HepG2 (cell line): ENCODE results near the gene BCAM. TPM values are rescaled to one million over a fixed set of nuclear protein-coding genes. Genes with fewer than 3 reads are reported as not detected.

Source experiments
- IKZF5 ChIP-seq: IDR thresholded peaks from 2 replicates; pipeline ENCODE4 v1.6.1; 2018; ENCODE audit warnings: missing genetic modification reagents, mild to moderate bottlenecking, missing compliant biosample characterization
- JUN ChIP-seq: sonication (generic); formaldehyde crosslinking; IDR thresholded peaks from 2 replicates; pipeline ENCODE4 v1.4.0; 2020; ENCODE audit warnings: mild to moderate bottlenecking, missing genetic modification reagents
- KLF12 ChIP-seq: sonication (generic); formaldehyde crosslinking; IDR thresholded peaks from 2 replicates; pipeline ENCODE4 v1.4.0; 2020; ENCODE audit warnings: missing genetic modification reagents, borderline replicate concordance
- NAIF1 ChIP-seq: sonication (generic); formaldehyde crosslinking; IDR thresholded peaks from 2 replicates; pipeline ENCODE4 v1.5.0; 2020; ENCODE audit warnings: mild to moderate bottlenecking, missing genetic modification reagents, borderline replicate concordance
- NR2F2 ChIP-seq: IDR thresholded peaks from 2 replicates; pipeline ENCODE4 v1.6.1; 2012; ENCODE audit warnings: low read depth, inconsistent platforms, borderline replicate concordance
- NR2F6 ChIP-seq, 2 experiments: IDR thresholded peaks; 2 replicates each; pipeline ENCODE4 v1.6.1; 2016; ENCODE audit warnings: antibody characterized with exemption in 1 of 2, mild to moderate bottlenecking in 1 of 2
- POLR2A ChIP-seq, 2 experiments: IDR thresholded peaks; 2 replicates each; pipeline ENCODE4 v1.6.1; 2011; ENCODE audit warnings: low read depth in 2 of 2, low read length in 2 of 2, mild to moderate bottlenecking in 1 of 2, moderate library complexity in 1 of 2; ENCODE audit not compliant: insufficient read depth in 1 of 2
- RXRA ChIP-seq: sonication (generic); formaldehyde crosslinking; IDR thresholded peaks from 2 replicates; pipeline ENCODE4 v1.5.1; 2020; ENCODE audit warnings: missing genetic modification reagents
- SAP130 ChIP-seq: IDR thresholded peaks from 2 replicates; pipeline ENCODE4 v1.6.1; 2016; ENCODE audit warnings: low read depth
- SATB2 ChIP-seq: sonication (generic); formaldehyde crosslinking; IDR thresholded peaks from 2 replicates; pipeline ENCODE4 v1.5.0; 2020; ENCODE audit warnings: missing genetic modification reagents
- TAF1 ChIP-seq: sonication (generic); formaldehyde crosslinking; IDR thresholded peaks from 2 replicates; pipeline ENCODE4 v1.4.0; 2020; ENCODE audit warnings: missing genetic modification reagents
- ZBTB33 ChIP-seq: sonication (generic); formaldehyde crosslinking; IDR thresholded peaks from 2 replicates; pipeline ENCODE4 v1.4.0; 2020; ENCODE audit warnings: missing genetic modification reagents
- ZBTB46 ChIP-seq: sonication (generic); formaldehyde crosslinking; IDR thresholded peaks from 2 replicates; pipeline ENCODE4 v1.4.0; 2020; ENCODE audit warnings: mild to moderate bottlenecking, missing genetic modification reagents, borderline replicate concordance
- ZNF224 ChIP-seq: sonication (generic); formaldehyde crosslinking; IDR thresholded peaks from 2 replicates; pipeline ENCODE4 v1.5.0; 2020; ENCODE audit warnings: mild to moderate bottlenecking, missing genetic modification reagents
- ZNF337 ChIP-seq: sonication (generic); formaldehyde crosslinking; IDR thresholded peaks from 2 replicates; pipeline ENCODE4 v1.5.1; 2020; ENCODE audit warnings: missing genetic modification reagents, low read depth, mild to moderate bottlenecking, borderline replicate concordance
- ZNF512 ChIP-seq: sonication (generic); formaldehyde crosslinking; IDR thresholded peaks from 2 replicates; pipeline ENCODE4 v1.4.0; 2020; ENCODE audit warnings: mild to moderate bottlenecking, missing genetic modification reagents
- ZNF577 ChIP-seq: sonication (generic); formaldehyde crosslinking; IDR thresholded peaks from 2 replicates; pipeline ENCODE4 v1.4.0; 2020; ENCODE audit warnings: mild to moderate bottlenecking, low read depth, missing genetic modification reagents, borderline replicate concordance
- ZSCAN29 ChIP-seq: sonication (generic); formaldehyde crosslinking; conservative IDR thresholded peaks from 2 replicates; pipeline ENCODE4 v1.4.0; 2020; ENCODE audit warnings: mild to moderate bottlenecking, missing genetic modification reagents
- ZSCAN30 ChIP-seq: sonication (generic); formaldehyde crosslinking; IDR thresholded peaks from 2 replicates; pipeline ENCODE4 v1.5.0; 2020; ENCODE audit warnings: mild to moderate bottlenecking, missing genetic modification reagents
- ZSCAN9 ChIP-seq: IDR thresholded peaks from 2 replicates; pipeline ENCODE4 v1.6.1; 2016; ENCODE audit warnings: borderline replicate concordance
- polyA plus RNA-seq, 8 experiments: library from polyadenylated mRNA; depleted of rRNA in 3 of 8; stranded (reverse) in 7 of 8; unstranded in 1 of 8; fragments of >200 nt; fragmentation: Illumina TruSeq in 4 of 8; extraction: Trizol in 4 of 8; gene quantifications; 2 replicates each; pipeline versions ENCODE4 v1.2.1 to v1.2.3, GENCODE V29; 2011 to 2016; ENCODE audit warnings: low read depth in 4 of 8, missing spikeins in 1 of 8, mixed read lengths in 1 of 8; ENCODE audit not compliant: insufficient read depth in 1 of 8
- total RNA-seq, 5 experiments: library from RNA; depleted of rRNA; stranded (reverse); fragments of >200 nt; fragmentation: Illumina TruSeq; extraction: Trizol; gene quantifications; 2 replicates each; pipeline ENCODE4 v1.2.3, GENCODE V29; 2016; ENCODE audit warnings: low read depth in 1 of 5
- TF ChIP-seq, protein P1 (sequence below): sonication (generic); formaldehyde crosslinking; IDR thresholded peaks from 2 replicates; pipeline ENCODE4; 2020; ENCODE audit warnings: missing genetic modification reagents, mild to moderate bottlenecking, borderline replicate concordance

The BCAM gene
- total and polyA plus RNA-seq, 2 of the 13 experiments (the other 11 are each of a cell fraction or from before 2014, with no cell fraction given): 51.2 to 62.7 TPM

DNA sequence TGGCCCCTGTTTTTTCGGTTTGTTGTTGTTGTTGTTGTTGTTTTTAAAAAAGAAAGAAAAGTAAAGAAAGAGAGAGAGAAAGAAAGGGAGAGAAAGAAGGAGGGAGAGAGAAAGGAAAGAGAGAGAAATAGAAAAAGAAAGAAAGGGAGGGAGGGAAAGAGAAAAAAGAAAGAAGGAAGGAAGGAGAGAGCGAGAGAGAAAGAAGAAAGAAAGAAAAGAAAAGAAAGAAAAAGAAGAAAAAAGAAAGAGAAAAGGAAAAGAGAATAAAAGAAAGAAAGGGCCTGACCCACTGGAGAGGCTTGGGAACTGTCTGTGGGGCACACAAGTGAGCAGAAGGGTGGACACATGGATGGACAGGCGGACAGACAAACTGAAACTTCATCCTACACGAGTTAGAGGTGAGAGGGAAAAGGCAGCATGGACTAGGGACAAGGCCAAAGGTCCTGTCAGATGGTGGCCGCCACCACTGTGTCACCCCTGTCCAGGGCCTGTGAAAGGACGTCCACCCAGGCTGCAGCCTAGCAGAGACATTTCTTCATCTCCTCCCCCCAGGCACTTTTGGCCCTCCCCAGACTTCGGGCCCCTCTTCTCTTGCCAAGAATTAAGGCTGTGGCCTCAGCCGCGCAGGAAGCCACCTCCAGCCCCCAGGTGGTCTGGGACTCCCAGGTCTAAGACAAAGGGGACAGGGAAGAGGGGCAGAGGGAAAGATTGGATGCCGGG is 9.1 kb upstream of the BCAM start (continued):
- TF ChIP-seq ZBTB46 (CRISPR knock-in tag): no peak
- peak; percentile 79 for TF ChIP-seq ZBTB33 (CRISPR knock-in tag)
- no peak for TF ChIP-seq POLR2A (IDR thresholded peaks at IDR 0.05; ENCODE audit: insufficient read depth in 1 of 2, low read depth in 2 of 2, low read length in 2 of 2)
- TF ChIP-seq, protein P1, sequence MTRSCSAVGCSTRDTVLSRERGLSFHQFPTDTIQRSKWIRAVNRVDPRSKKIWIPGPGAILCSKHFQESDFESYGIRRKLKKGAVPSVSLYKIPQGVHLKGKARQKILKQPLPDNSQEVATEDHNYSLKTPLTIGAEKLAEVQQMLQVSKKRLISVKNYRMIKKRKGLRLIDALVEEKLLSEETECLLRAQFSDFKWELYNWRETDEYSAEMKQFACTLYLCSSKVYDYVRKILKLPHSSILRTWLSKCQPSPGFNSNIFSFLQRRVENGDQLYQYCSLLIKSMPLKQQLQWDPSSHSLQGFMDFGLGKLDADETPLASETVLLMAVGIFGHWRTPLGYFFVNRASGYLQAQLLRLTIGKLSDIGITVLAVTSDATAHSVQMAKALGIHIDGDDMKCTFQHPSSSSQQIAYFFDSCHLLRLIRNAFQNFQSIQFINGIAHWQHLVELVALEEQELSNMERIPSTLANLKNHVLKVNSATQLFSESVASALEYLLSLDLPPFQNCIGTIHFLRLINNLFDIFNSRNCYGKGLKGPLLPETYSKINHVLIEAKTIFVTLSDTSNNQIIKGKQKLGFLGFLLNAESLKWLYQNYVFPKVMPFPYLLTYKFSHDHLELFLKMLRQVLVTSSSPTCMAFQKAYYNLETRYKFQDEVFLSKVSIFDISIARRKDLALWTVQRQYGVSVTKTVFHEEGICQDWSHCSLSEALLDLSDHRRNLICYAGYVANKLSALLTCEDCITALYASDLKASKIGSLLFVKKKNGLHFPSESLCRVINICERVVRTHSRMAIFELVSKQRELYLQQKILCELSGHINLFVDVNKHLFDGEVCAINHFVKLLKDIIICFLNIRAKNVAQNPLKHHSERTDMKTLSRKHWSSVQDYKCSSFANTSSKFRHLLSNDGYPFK (CRISPR knock-in tag): 0 out of 2 replicates have a peak, but pooled peaks have one; percentile 6
- 0 out of 2 replicates have a peak, but pooled peaks have one; percentile 6 for TF ChIP-seq IKZF5 (CRISPR knock-in tag)
- TF ChIP-seq TAF1 (CRISPR knock-in tag): 0 out of 2 replicates have a peak, but pooled peaks have one; percentile 8
- peak; percentile 41; the same call in 1 of the 2 replicates for TF ChIP-seq NR2F6 (IDR thresholded peaks at IDR 0.05)
- peak; percentile 55; the same call in 1 of the 2 replicates for TF ChIP-seq NR2F6 (CRISPR knock-in tag; IDR thresholded peaks at IDR 0.05)
- no peak for TF ChIP-seq ZSCAN9 (CRISPR knock-in tag)
- no peak for TF ChIP-seq NR2F2
- peak; percentile 57 for TF ChIP-seq SAP130 (CRISPR knock-in tag)
- no peak for TF ChIP-seq ZNF224
- peak; percentile 97 for TF ChIP-seq ZNF512 (CRISPR knock-in tag)
- no peak for TF ChIP-seq RXRA (CRISPR knock-in tag)
- no peak for TF ChIP-seq KLF12 (CRISPR knock-in tag)
- TF ChIP-seq ZSCAN30 (CRISPR knock-in tag): no peak
- TF ChIP-seq SATB2 (CRISPR knock-in tag): no peak
- no peak for TF ChIP-seq ZNF577 (CRISPR knock-in tag)
- no peak for TF ChIP-seq ZNF337 (CRISPR knock-in tag)
- no peak for TF ChIP-seq NAIF1 (CRISPR knock-in tag)
- no peak for TF ChIP-seq ZSCAN29
- TF ChIP-seq JUN: no peak
